Measurements from ENCODE around the gene AIFM3. TPM values are rescaled to one million over a fixed set of nuclear protein-coding genes. Genes with fewer than 3 reads are reported as not detected.
A peak's percentile ranks its signal among the peaks of the same experiment; 100 is the strongest.

AIFM3 gene
- polyA plus RNA-seq, 2 of the 4 experiments (the other 2 are of a cell fraction), result 1.4 to 3.6 TPM

DNA sequence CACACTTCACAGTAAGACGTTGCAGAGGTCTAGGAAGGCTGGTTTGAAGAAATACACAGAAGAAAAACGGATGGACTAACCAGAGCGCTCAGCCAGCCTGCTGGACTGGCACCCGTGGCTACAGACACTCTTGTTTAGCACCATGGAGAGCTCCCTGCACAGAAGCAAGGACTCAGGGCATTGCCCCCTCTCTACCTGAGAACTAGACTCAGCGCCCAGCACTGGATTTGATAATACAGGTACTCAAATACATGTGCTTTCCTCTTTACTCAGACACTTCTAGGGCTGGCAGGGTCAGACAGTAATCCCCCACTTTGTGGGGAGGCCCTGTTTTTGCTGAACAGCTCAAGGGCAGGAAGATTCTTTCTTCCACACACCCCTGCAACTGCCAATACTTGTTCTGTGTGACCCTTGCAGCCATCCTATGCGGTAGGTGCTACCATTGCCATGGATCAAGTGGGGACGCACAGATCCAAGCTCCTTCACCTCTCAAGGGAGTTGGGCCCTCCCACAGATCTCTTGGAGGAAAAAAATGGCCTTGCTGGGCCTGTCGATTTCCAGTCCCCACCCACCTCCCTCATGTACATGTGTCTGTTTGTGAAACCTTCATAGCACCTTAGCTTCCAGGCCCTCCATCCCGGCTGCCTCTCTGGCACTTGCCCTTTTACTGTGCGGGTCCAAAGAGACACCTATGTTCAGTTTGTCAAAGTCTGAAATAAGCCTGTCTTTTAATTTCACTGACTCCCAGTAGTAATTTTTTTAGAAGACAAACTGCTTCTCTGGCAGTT, 42.8 kb downstream of the AIFM3 start:
- DNase-seq (ENCODE audit: low read depth in 1 of 2, low spot score in 1 of 2) (peak in 1 of 2 experiments; percentile 22), FAIRE-seq (no peak), ATAC-seq (peak in 1 of 2 experiments; percentile 36; a peak in 2 of 6 replicates)
- no peaks in the 10 kb centered on the region for H3K9me3 ChIP-seq
- H3K4me3 ChIP-seq, result no peak overlapping the region
- ChIA-PET CTCF (interaction anchor here (0.6 to 1.2 kb wide), 2 partner anchors 124 to 861 kb away, joined by 3 to 4 read pairs; no protein-coding TSS in a partner anchor), POLR2A (no interaction called here)
- H3K27ac ChIP-seq, result no peak overlapping the region
- TF ChIP-seq, protein P1, sequence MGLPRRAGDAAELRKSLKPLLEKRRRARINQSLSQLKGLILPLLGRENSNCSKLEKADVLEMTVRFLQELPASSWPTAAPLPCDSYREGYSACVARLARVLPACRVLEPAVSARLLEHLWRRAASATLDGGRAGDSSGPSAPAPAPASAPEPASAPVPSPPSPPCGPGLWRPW (IDR thresholded peaks at IDR 0.05), result no peak
- TF ChIP-seq RAD21 (conservative IDR thresholded peaks at IDR 0.05 in 1 of 2, IDR thresholded peaks at IDR 0.05 in 1 of 2) (no peak), MAZ (IDR thresholded peaks at IDR 0.05; ENCODE audit: borderline replicate concordance, low read depth, low read length) (no peak), BHLHE40 (IDR thresholded peaks at IDR 0.05; ENCODE audit: low read depth, low read length) (no peak)
- TF ChIP-seq, protein P2, sequence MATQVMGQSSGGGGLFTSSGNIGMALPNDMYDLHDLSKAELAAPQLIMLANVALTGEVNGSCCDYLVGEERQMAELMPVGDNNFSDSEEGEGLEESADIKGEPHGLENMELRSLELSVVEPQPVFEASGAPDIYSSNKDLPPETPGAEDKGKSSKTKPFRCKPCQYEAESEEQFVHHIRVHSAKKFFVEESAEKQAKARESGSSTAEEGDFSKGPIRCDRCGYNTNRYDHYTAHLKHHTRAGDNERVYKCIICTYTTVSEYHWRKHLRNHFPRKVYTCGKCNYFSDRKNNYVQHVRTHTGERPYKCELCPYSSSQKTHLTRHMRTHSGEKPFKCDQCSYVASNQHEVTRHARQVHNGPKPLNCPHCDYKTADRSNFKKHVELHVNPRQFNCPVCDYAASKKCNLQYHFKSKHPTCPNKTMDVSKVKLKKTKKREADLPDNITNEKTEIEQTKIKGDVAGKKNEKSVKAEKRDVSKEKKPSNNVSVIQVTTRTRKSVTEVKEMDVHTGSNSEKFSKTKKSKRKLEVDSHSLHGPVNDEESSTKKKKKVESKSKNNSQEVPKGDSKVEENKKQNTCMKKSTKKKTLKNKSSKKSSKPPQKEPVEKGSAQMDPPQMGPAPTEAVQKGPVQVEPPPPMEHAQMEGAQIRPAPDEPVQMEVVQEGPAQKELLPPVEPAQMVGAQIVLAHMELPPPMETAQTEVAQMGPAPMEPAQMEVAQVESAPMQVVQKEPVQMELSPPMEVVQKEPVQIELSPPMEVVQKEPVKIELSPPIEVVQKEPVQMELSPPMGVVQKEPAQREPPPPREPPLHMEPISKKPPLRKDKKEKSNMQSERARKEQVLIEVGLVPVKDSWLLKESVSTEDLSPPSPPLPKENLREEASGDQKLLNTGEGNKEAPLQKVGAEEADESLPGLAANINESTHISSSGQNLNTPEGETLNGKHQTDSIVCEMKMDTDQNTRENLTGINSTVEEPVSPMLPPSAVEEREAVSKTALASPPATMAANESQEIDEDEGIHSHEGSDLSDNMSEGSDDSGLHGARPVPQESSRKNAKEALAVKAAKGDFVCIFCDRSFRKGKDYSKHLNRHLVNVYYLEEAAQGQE (IDR thresholded peaks at IDR 0.05), result peak; percentile 85
- no peak overlapping the region for H3K4me2 ChIP-seq
- 64% methylated on average over 10 of the region's 10 CpGs for WGBS (ENCODE audit: missing lambda C conversion rate)
- H3K4me1 ChIP-seq, result peaks cover 10% of the 10 kb centered on the region

DNA sequence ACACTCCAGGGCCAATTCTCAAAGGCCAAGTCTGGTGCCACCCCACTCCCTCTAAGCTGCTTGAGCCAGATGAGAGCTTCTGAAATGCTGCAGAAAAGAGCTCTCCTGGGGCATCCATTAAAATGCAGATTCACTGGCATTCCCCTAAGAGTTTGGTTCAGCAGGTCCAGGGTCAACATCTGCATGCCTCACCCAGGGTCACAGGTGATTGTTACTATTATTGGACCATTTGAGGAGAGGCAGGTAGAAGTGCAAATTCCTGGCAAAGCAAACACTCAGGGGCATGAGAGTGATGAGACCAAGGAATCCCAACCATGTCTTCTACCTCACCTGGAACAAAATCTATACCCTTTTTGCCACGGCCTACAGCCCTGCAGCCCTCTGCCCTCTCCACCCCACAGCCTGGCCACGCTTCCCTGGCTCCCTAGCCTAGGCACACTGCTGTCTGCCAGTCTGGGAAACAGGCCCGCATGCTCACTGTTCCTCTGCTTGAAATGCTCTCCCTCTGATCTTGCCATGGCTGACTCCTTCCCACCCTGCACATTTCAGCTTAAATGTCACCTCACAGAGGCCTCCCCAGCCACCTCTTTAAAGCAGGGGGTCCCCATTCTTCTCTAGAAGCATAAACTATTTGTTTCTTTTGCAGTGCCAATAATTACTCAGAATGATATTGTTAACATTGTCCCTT, 43.5 kb downstream of the AIFM3 start:
- 68% methylated on average over 3 of the region's 3 CpGs for WGBS (ENCODE audit: missing lambda C conversion rate)
- POLR2A ChIA-PET, result no interaction called here
- FAIRE-seq, result no peak
- DNase-seq (ENCODE audit: low read depth in 1 of 2, low spot score in 1 of 2), result no peak
- Histone ChIP-seq H3K4me1 (peaks cover 17% of the 10 kb centered on the region), H3K27ac (no peak overlapping the region), H3K4me3 (no peak overlapping the region), H3K9me3 (no peaks in the 10 kb centered on the region), H3K4me2 (no peak overlapping the region)
- CTCF ChIA-PET, result interaction anchor here (1.2 kb wide), 1 partner anchor 125 kb away, joined by 4 read pairs; no protein-coding TSS in a partner anchor
- ATAC-seq, result no peak
- TF ChIP-seq HEYL (CRISPR knock-in tag; IDR thresholded peaks at IDR 0.05), result no peak
- no peak for TF ChIP-seq NR3C1 (IDR thresholded peaks at IDR 0.05)
- no peak for TF ChIP-seq BHLHE40 (IDR thresholded peaks at IDR 0.05; ENCODE audit: low read depth, low read length)
- TF ChIP-seq, protein P3, sequence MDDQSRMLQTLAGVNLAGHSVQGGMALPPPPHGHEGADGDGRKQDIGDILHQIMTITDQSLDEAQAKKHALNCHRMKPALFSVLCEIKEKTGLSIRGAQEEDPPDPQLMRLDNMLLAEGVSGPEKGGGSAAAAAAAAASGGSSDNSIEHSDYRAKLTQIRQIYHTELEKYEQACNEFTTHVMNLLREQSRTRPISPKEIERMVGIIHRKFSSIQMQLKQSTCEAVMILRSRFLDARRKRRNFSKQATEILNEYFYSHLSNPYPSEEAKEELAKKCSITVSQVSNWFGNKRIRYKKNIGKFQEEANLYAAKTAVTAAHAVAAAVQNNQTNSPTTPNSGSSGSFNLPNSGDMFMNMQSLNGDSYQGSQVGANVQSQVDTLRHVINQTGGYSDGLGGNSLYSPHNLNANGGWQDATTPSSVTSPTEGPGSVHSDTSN (IDR thresholded peaks at IDR 0.05), result no peak
- no peak for TF ChIP-seq NPAS2 (CRISPR knock-in tag; IDR thresholded peaks at IDR 0.05; ENCODE audit: borderline replicate concordance)
- no peak for TF ChIP-seq MAFK (IDR thresholded peaks at IDR 0.05; ENCODE audit: partially characterized antibody)
- TF ChIP-seq, protein P4, sequence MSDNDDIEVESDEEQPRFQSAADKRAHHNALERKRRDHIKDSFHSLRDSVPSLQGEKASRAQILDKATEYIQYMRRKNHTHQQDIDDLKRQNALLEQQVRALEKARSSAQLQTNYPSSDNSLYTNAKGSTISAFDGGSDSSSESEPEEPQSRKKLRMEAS (IDR thresholded peaks at IDR 0.05), result no peak
- no peak for TF ChIP-seq RAD21 (conservative IDR thresholded peaks at IDR 0.05 in 1 of 2, IDR thresholded peaks at IDR 0.05 in 1 of 2)
- TF ChIP-seq CHD2 (IDR thresholded peaks at IDR 0.05; ENCODE audit: low read length, partially characterized antibody), result no peak
- TF ChIP-seq HOXA7 (CRISPR knock-in tag; IDR thresholded peaks at IDR 0.05), result no peak
- no peak for TF ChIP-seq POLR2AphosphoS2 (conservative IDR thresholded peaks at IDR 0.05; ENCODE audit: low read length)
- TF ChIP-seq TP53 (CRISPR knock-in tag; IDR thresholded peaks at IDR 0.05), result no peak
- TF ChIP-seq ZC3H11A (IDR thresholded peaks at IDR 0.05), result no peak
- TF ChIP-seq HDAC2 (IDR thresholded peaks at IDR 0.05), result no peak
- no peak for TF ChIP-seq CBX8 (IDR thresholded peaks at IDR 0.05)

All from A549 (cell line).